ENCODE results near the gene PRKCH. TPM values are rescaled to one million over a fixed set of nuclear protein-coding genes. Genes with fewer than 3 reads are reported as not detected.
A peak's percentile ranks its signal among the peaks of the same experiment; 100 is the strongest.

Gene PRKCH
- total and polyA plus RNA-seq, 10 of the 15 experiments (the other 5 are each of a cell fraction or from before 2014, with no cell fraction given) = 10.7 to 140 (median 33.2) TPM

DNA sequence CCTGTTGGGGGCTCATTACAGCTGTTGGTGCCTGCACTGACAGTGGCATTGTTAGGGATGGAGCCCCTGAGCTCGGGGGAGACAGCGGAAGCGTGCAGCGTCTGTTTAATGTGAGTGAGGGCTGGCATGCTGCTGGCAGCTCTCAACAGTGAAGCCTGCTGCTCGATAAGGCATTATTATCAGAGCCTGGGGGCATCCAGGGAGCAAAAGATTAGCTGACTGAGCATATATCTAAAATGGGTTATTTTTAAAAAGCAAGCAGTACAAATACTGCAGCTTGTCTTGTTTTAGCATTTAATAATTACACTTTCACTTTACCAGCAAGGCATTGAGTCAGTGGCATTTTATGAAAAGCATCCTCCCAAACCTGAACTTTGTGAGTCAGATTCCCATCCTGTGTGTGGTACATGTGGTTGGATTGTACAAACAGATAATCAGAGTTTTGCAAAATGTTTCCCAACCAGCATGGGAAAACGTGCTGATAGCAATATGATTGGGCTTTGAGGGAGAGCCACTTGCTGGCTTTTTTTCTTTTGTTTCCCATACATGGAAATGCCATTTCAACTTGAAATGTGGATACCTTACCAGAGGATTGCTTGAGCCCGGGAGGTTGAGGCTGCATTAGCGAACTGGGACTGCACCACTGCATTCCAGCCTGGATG lies 150.8 kb downstream of the PRKCH start:
- H3K9me3 ChIP-seq (replicated peaks; ENCODE audit: control insufficient read depth, insufficient read depth, low read length) = no peaks in the 10 kb centered on the region
- no peak for TF ChIP-seq EED (IDR thresholded peaks at IDR 0.05; ENCODE audit: low read depth)
- no peak for TF ChIP-seq EZH2 (IDR thresholded peaks at IDR 0.05; ENCODE audit: borderline replicate concordance, control insufficient read depth, low read depth, low read length)
- TF ChIP-seq, protein P1, sequence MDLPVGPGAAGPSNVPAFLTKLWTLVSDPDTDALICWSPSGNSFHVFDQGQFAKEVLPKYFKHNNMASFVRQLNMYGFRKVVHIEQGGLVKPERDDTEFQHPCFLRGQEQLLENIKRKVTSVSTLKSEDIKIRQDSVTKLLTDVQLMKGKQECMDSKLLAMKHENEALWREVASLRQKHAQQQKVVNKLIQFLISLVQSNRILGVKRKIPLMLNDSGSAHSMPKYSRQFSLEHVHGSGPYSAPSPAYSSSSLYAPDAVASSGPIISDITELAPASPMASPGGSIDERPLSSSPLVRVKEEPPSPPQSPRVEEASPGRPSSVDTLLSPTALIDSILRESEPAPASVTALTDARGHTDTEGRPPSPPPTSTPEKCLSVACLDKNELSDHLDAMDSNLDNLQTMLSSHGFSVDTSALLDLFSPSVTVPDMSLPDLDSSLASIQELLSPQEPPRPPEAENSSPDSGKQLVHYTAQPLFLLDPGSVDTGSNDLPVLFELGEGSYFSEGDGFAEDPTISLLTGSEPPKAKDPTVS (IDR thresholded peaks at IDR 0.05; ENCODE audit: low read depth, low read length) = no peak
- no peak for TF ChIP-seq HDGF (IDR thresholded peaks at IDR 0.05)
- no peak for TF ChIP-seq CHD4 (IDR thresholded peaks at IDR 0.05)
- no peak for TF ChIP-seq RB1 (IDR thresholded peaks at IDR 0.05; ENCODE audit: borderline replicate concordance)
- TF ChIP-seq BRCA1 (IDR thresholded peaks at IDR 0.05; ENCODE audit: low read depth, low read length) = no peak
- TF ChIP-seq NFIC (IDR thresholded peaks at IDR 0.05; ENCODE audit: low read depth, low read length) = 0 out of 2 replicates have a peak, but pooled peaks have one; percentile 5
- TF ChIP-seq, protein P2, sequence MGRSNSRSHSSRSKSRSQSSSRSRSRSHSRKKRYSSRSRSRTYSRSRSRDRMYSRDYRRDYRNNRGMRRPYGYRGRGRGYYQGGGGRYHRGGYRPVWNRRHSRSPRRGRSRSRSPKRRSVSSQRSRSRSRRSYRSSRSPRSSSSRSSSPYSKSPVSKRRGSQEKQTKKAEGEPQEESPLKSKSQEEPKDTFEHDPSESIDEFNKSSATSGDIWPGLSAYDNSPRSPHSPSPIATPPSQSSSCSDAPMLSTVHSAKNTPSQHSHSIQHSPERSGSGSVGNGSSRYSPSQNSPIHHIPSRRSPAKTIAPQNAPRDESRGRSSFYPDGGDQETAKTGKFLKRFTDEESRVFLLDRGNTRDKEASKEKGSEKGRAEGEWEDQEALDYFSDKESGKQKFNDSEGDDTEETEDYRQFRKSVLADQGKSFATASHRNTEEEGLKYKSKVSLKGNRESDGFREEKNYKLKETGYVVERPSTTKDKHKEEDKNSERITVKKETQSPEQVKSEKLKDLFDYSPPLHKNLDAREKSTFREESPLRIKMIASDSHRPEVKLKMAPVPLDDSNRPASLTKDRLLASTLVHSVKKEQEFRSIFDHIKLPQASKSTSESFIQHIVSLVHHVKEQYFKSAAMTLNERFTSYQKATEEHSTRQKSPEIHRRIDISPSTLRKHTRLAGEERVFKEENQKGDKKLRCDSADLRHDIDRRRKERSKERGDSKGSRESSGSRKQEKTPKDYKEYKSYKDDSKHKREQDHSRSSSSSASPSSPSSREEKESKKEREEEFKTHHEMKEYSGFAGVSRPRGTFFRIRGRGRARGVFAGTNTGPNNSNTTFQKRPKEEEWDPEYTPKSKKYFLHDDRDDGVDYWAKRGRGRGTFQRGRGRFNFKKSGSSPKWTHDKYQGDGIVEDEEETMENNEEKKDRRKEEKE (IDR thresholded peaks at IDR 0.05) = no peak
- TF ChIP-seq RUNX3 (IDR thresholded peaks at IDR 0.05; ENCODE audit: low read length) = peak; percentile 67
- TF ChIP-seq, protein P3, sequence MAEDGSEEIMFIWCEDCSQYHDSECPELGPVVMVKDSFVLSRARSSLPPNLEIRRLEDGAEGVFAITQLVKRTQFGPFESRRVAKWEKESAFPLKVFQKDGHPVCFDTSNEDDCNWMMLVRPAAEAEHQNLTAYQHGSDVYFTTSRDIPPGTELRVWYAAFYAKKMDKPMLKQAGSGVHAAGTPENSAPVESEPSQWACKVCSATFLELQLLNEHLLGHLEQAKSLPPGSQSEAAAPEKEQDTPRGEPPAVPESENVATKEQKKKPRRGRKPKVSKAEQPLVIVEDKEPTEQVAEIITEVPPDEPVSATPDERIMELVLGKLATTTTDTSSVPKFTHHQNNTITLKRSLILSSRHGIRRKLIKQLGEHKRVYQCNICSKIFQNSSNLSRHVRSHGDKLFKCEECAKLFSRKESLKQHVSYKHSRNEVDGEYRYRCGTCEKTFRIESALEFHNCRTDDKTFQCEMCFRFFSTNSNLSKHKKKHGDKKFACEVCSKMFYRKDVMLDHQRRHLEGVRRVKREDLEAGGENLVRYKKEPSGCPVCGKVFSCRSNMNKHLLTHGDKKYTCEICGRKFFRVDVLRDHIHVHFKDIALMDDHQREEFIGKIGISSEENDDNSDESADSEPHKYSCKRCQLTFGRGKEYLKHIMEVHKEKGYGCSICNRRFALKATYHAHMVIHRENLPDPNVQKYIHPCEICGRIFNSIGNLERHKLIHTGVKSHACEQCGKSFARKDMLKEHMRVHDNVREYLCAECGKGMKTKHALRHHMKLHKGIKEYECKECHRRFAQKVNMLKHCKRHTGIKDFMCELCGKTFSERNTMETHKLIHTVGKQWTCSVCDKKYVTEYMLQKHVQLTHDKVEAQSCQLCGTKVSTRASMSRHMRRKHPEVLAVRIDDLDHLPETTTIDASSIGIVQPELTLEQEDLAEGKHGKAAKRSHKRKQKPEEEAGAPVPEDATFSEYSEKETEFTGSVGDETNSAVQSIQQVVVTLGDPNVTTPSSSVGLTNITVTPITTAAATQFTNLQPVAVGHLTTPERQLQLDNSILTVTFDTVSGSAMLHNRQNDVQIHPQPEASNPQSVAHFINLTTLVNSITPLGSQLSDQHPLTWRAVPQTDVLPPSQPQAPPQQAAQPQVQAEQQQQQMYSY (CRISPR knock-in tag; IDR thresholded peaks at IDR 0.05) = no peak
- peaks cover 0 to 3% of the 10 kb centered on the region in 2 experiments; a peak in 3 of 4 replicates for H3K36me3 ChIP-seq (ENCODE audit: control insufficient read depth in 2 of 2, insufficient read depth in 2 of 2, low read length in 1 of 2)
- H3K79me2 ChIP-seq (ENCODE audit: control insufficient read depth, insufficient read depth, low read length) = peaks cover 13% of the 10 kb centered on the region
- in situ Hi-C loops (cut with MboI) (no loop called here), intact Hi-C loops (cut with micrococcal nuclease; ENCODE audit: unreplicated experiment) (no loop called here)
- ChIA-PET RAD21 (ENCODE audit: unreplicated experiment) (interaction anchor here (1.1 to 3.9 kb wide), 2 partner anchors 31 to 365 kb away, joined by 6 to 17 read pairs; no protein-coding TSS in a partner anchor), CTCF (interaction anchor here (0.6 to 3.5 kb wide), 7 partner anchors 12 to 365 kb away, joined by 3 to 25 read pairs (median 4); no protein-coding TSS in a partner anchor), POLR2A (interaction anchor here (0.9 to 1.3 kb wide), 2 partner anchors 31 to 149 kb away, joined by 3 read pairs; no protein-coding TSS in a partner anchor), SMC1A (ENCODE audit: uncharacterized antibody, unreplicated experiment) (interaction anchor here (0.6 to 2.8 kb wide), 15 partner anchors 11 to 374 kb away, joined by 3 to 16 read pairs (median 3); no protein-coding TSS in a partner anchor)
- peak overlapping the region; percentile 25; the same call in 1 of the 2 replicates for H2AFZ ChIP-seq (ENCODE audit: control insufficient read depth, low read depth, low read length)
- peaks cover 36% of the 10 kb centered on the region for H3K4me1 ChIP-seq (ENCODE audit: control insufficient read depth, insufficient read depth, low read length)
- peak overlapping the region; percentile 57 for H3K4me3 ChIP-seq
- no TSS peak for BruUV-seq (replicated peaks)
- no peaks in the 10 kb centered on the region for H4K20me1 ChIP-seq (ENCODE audit: control insufficient read depth, insufficient read depth)
- H3K4me2 ChIP-seq (ENCODE audit: control insufficient read depth, insufficient read depth) = peak overlapping the region; percentile 82
- DNase-seq (ENCODE audit: low read depth, low spot score) (no peak), FAIRE-seq (no peak), ATAC-seq (peak; percentile 27)
- 1% methylated on average over 8 of the region's 8 CpGs for WGBS (ENCODE audit: insufficient coverage, insufficient replicate concordance, low lambda C conversion rate, missing lambda C conversion rate)
- H3K27ac ChIP-seq (ENCODE audit: control insufficient read depth, insufficient read depth) = peak overlapping the region; percentile 55
- H3K9ac ChIP-seq (ENCODE audit: control insufficient read depth, insufficient read depth, low read length) = peak overlapping the region; percentile 48
- no peaks in the 10 kb centered on the region for H3K27me3 ChIP-seq (replicated peaks in 1 of 2; ENCODE audit: control insufficient read depth in 2 of 2, insufficient read depth in 2 of 2, low read length in 1 of 2)

All from GM12878 (cell line).